Limb (tissue), 2 donors: ENCODE results near the gene ANXA5.
"Not testable (repeated sequence)": the region's sequence is repeated elsewhere in the genome, so short reads cannot be mapped to it uniquely, and the experiment has no call there.

Source experiments
- DNase-seq, 2 donors: peaks; one replicate each; pipeline ENCODE4 v3.0.0-alpha.2; 2016; ENCODE audit errors: extremely low spot score in 2 of 2

The ANXA5 gene

DNA sequence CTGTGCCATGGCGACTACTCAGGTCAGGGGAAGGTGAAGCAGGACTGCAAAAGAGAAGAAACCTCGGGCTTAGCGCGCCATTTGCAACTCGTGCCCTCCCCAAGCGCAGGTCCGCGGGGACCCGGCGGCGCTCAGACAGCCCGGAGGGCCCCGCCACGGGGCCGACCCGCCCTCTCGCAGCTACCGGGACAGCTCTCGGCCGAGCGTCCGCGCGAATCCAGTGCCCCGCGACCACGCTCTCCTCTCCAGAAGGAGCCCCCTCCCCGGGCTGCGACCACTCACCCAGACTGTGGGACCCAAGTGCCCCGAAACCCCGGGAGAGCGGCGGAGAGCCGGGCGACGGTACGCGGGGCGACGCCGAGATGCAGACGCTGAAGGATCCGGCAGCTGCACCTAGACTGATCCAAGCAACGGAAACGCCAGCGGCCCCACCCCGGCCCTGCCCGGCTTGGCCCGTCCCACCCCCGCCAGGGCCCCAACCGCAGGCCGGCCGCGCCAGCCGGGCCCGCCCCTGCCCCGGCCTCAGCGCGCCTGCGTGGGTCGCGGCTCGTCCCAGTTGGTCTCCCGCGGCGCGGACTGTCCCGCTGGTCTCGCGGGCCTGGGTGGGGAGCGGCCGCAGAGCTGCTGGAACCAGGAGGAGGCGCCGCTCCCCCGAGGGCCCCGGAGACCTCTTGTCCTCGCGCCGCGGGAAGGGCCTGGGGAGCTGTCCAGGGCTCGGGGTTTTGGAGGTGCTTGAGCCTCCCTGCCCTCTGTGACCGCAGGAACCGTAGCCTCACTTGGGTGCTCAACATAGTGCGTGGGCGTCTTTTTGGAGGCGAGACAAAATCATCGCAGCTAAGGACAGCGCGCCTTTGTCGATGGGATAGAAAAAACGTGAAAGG is at the start of gene ANXA5:
Gene ANXA5, minus strand, starts transcription at position 400 of the 881 bp plus-strand sequence. Its CDS starts 391 bp downstream, at position 9.
- DNase-seq: peak; percentile 86 to 92

GRCh38 chr4:121742794-121743193 is 46.0 kb upstream of the ANXA5 start:
- no peak for DNase-seq

DNA sequence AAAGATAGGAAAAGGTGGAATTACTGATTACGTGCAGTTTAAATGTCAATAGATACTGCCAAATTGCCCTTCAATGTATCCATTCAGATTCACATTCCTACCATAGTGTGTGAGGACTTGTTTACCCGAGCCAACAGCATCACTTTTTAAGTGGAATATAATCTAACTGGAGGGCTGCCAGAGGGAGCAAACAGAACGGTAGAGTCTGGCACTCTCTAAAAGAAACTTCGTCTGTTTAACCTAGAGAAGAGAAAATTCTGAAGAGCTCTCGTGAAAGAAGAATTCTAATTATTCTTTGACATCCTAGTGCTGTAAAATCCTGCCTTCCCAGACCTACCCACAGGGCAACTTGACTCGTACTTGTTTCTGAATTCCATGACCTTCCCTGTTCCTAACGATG is 45.0 kb upstream of the ANXA5 start:
- DNase-seq: no peak

DNA sequence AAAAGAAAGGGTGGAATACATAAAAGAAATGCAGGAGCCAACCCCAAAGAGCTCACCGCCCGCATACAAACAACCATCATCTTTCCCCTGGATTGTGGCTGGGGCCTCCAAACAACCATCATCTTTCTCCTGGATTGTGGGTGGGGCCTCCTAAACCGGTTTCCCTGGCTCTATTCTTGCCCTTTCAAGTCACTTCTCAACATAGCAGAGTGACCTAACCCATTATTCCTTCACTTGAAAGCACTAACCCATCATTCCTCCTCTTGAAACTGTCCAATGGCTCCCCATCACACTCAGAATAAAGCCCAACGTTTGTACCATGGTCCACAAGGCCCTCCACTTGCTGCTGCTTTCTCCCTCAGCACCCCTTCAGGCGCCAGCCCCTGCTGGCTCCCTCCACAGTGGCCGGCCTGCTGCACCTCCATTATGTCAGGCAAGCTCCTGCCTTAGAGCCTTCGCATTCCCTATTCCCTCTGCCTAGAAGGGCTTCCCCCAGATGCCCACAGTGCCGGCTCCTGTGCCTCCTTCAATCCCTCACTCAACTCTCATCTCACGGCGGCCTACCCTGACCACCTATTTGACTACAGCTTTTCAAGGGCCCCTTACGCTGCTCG is 44.1 kb upstream of the ANXA5 start:
- DNase-seq: no peak

- DNase-seq: no peak
Observed at GRCh38 chr4:121739575-121739974, 42.8 kb upstream of the ANXA5 start.

DNA sequence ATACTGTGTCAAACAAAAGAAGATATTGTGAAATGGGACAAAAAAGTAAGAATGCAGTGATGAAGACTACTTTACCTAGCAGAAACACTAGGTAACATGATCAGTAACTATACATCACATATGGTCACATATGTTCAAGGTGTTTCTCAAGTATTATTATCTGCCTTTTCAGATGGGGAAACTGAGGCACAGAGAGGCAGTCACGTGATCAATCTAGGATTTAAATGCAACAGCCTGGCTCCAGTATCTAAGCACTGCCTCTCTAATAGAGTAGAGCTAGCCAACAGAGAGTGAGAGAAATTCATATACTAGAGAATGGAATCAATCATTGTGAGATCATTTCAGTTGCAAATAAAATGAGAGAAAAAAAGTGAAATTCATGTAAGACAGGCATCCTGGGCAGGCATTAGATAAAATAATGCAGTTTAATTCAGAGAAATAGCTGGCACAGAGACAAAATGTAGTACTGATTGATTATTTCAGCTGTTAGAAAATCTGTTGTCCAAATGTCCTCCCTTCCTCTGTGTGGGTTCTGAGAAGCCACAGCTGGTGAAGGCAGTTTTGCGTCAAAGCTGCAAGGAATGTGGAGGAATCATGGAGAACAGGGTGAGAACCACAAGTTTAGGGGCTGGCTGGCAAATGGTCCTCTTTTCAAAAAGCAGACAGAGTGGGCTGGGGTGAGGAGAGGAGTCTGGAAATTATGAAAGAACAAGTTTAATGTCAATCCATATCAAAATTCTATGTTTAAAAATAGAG is 42.2 kb upstream of the ANXA5 start:
- DNase-seq: peak in 1 of 2 donors; percentile 51

GRCh38 chr4:121737846-121738554 is 41.2 kb upstream of the ANXA5 start:
- DNase-seq: no peak

GRCh38 chr4:121736735-121737351 is 40.1 kb upstream of the ANXA5 start:
- DNase-seq: no peak

- DNase-seq: no peak
Observed at GRCh38 chr4:121734571-121734970, 37.8 kb upstream of the ANXA5 start.

DNA sequence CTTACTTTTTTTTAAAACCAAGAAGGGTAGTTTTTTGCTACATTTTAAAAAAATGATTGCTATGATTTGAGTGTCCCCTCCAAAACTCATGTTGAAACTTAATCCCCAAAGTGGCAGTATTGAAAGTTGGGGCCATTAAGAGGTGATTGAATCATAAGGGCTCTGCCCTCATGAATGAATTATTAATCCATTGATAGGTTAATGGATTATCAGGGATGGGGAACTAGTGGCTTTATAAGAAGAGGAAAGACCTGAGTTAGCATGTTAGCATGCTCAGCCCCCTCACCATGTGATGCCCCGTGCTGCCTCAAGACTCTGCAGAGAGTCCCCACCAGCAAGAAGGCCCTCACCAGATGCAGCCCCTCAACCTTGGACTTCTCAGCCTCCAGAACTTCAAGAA is 37.2 kb upstream of the ANXA5 start:
- no peak for DNase-seq

DNA sequence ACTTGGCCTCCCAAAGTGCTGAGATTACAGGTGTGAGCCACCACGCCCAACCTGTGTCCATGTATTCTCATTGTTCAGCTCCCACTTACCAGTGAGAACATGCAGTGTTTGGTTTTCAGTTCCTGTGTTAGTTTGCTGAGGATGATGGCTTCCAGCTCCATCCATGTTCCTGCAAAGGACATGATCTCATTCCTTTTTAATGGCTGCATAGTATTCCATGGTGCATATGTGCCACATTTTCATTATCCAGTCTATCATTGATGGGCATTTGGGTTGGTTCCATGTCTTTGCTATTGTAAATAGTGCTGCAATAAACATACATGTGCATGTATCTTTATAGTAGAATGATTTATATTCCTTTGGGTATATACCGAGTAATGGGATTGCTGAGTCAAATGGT is 33.0 kb upstream of the ANXA5 start:
- DNase-seq: not testable (repeated sequence)

GRCh38 chr4:121728798-121729226 is 32.0 kb upstream of the ANXA5 start:
- DNase-seq: no peak

GRCh38 chr4:121728066-121728465 is 31.3 kb upstream of the ANXA5 start:
- DNase-seq: no peak

DNA sequence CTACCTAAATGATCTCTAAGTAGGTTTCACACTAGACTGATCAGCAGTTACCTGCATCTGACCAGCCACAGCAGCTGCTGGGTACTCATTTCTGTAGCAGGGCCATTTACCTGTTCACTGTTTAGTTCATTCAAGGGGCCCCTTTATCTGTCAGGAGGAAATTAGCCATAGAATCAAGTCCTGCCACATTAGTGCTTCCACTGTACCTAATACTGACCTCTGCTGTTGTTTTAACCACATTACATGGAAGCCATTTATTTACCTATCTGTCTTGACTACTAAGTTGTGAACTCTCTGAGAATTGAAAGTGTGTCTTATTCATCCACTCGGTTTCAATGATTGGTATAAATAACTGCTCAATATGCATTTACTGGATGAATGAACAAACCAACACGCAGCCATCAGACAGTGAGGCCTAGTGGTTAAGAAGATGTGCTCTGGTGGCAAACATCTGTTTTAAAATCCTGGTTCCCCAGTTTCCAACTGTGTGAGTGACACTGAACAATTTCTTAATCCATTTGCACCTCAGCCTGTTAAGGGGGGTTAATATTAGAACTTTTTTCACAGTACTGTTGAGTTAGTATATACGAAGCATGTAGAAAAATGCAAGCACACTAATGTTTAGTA is 30.0 kb upstream of the ANXA5 start:
- peak in 1 of 2 donors; percentile 64 for DNase-seq

DNA sequence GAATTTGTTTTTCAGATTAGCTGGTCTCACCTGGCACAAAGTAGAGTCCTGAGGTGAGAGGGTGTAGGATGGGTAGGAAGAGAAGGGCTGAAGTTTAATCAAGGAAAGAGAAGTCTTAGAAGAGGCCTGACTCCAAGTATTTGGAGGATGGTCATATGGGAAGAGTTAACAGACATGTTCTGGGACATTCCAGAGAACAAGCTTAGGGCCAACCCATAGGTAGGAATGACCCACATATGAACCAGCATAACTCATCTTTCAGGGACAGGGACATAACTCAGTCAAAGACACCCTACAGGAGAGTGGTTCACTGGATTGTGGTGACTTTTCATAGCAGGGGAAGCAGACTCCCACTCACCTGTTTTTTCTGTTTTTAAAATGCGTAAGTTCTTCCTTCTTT is 27.9 kb upstream of the ANXA5 start:
- no peak for DNase-seq

DNA sequence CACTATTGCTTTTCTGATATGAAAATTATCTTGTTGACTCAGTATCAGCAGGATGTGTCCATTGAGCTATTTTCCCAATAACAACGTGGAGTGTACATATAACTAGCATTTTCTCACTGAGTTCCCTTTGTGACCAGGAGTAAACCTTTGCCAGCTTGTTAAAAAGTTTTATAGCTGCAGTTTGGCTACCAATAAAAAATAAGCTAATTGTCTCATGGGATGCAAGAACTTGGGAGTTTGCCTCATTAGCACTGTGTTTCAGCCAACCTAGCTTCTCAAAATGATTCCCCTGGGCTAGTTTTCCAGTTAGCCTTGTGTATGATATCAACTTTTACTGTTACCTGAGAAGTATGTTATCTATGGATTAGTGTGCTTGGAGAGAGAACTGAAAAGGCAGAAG is 24.9 kb upstream of the ANXA5 start:
- DNase-seq: no peak

- DNase-seq: no peak
Observed at GRCh38 chr4:121720109-121720508, 23.3 kb upstream of the ANXA5 start.

DNA sequence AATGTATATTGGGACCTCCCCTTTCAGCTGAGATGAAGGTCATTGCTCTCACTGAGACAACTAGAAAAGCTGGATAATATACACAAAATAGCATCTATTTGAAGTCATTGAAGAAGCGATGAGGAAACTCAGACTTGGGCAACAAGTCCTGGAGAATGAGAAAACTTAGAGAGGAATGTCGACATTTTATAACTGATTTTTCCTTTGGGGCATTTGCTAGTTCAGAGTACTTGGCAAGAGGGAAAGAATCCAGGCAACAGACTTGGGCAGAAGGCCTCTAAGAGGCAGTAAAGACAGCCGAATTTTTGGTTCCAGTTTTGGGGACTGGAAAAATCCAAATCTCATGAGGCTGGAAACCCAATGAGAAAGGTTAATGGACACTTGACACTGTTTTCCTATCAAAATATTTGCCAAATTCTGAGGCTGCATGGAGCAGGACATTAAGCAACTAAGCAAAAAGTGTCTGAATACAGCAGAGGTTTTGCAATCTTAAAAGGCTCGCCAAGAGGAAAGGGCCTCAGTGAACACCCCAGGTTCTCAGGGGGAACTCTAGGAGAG is 21.0 kb upstream of the ANXA5 start:
- DNase-seq: no peak

DNA sequence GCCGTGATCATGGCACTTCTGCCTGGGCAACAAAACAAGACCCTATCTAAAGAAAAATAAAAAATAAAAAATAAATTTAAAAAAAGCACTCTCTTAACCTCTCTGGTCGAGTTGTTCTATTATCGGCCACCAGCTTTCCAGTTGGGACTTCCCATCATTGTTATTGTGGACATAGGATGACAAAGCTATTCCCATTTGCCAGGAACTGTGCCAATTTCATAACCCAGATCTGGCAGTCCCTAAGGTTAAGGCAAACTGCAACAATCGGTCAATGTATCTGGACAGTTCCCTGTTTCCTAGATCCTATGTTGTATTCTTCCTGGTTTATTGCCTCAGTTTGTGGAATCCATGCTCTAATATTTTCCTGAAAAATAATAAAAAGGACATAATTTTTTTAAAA is 17.8 kb upstream of the ANXA5 start:
- no peak for DNase-seq

DNA sequence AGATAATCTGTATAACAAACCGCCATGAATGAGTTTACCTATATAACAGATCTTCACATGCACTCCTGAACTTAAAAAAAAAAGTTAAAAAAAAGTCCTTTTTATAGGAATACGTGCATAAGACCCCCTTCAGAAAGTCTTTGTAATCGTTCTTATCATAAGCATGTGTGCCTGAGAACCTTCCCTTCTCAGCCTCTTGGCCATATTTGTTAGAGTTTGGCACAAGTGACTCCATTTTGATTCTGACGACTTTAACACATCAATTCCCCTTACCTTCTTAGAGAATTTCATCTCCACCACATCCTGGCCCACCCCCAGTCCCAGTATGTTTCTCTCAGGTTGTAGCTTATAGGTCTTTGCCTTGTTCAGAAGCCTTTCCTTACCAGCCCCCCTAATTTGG is 16.0 kb upstream of the ANXA5 start:
- DNase-seq: no peak
